ENCODE data around the gene SPRR1A.

The SPRR1A gene

GRCh38 chr1:152983743-152984142 is at the start of gene SPRR1A:
Gene SPRR1A, plus strand, starts transcription at chr1:152984081. Its CDS starts 1,150 bp downstream, at chr1:152985231.
- H3K27me3 ChIP-seq (ENCODE audit: control insufficient read depth, insufficient read depth, low read length) = no peaks in the 10 kb centered on the region
- no peak within 1 kb of the TSS for H3K4me3 ChIP-seq (ENCODE audit: low read depth, low read length)
- H3K27ac ChIP-seq = no peak within 1 kb of the TSS
- no peaks in the 10 kb centered on the region for H3K36me3 ChIP-seq (ENCODE audit: control insufficient read depth, insufficient read depth, low read length)
- no peaks in the 10 kb centered on the region for H3K4me1 ChIP-seq
- no peaks in the 10 kb centered on the region for H3K79me2 ChIP-seq
- H2AFZ ChIP-seq = no peak within 1 kb of the TSS
- H3K9ac ChIP-seq = no peak within 1 kb of the TSS
- H3K4me2 ChIP-seq (ENCODE audit: low read length) = no peak within 1 kb of the TSS
- H3K9me3 ChIP-seq (ENCODE audit: control insufficient read depth, low read length) = no peaks in the 10 kb centered on the region
- no peak for TF ChIP-seq CTCF (IDR thresholded peaks at IDR 0.05)

- Histone ChIP-seq H3K4me1 (no peaks in the 10 kb centered on the region), H3K27me3 (ENCODE audit: control insufficient read depth, insufficient read depth, low read length) (no peaks in the 10 kb centered on the region), H2AFZ (no peak overlapping the region), H3K9me3 (ENCODE audit: control insufficient read depth, low read length) (no peaks in the 10 kb centered on the region), H3K36me3 (ENCODE audit: control insufficient read depth, insufficient read depth, low read length) (no peaks in the 10 kb centered on the region), H3K9ac (no peak overlapping the region), H3K79me2 (no peaks in the 10 kb centered on the region), H3K4me3 (ENCODE audit: low read depth, low read length) (no peak overlapping the region), H3K4me2 (ENCODE audit: low read length) (no peak overlapping the region), H3K27ac (no peak overlapping the region)
- no peak for TF ChIP-seq CTCF (IDR thresholded peaks at IDR 0.05)
These were observed 43.3 kb upstream of the SPRR1A start for GRCh38 chr1:152940614-152941013.

GRCh38 chr1:152941037-152941711 is 42.7 kb upstream of the SPRR1A start:
- no peaks in the 10 kb centered on the region for H3K4me1 ChIP-seq
- no peaks in the 10 kb centered on the region for H3K9me3 ChIP-seq (ENCODE audit: control insufficient read depth, low read length)
- no peaks in the 10 kb centered on the region for H3K79me2 ChIP-seq
- no peak overlapping the region for H3K9ac ChIP-seq
- H3K4me2 ChIP-seq (ENCODE audit: low read length) = no peak overlapping the region
- H3K27me3 ChIP-seq (ENCODE audit: control insufficient read depth, insufficient read depth, low read length) = no peaks in the 10 kb centered on the region
- TF ChIP-seq CTCF (IDR thresholded peaks at IDR 0.05) = no peak
- H3K4me3 ChIP-seq (ENCODE audit: low read depth, low read length) = no peak overlapping the region
- no peaks in the 10 kb centered on the region for H3K36me3 ChIP-seq (ENCODE audit: control insufficient read depth, insufficient read depth, low read length)
- no peak overlapping the region for H2AFZ ChIP-seq
- H3K27ac ChIP-seq = no peak overlapping the region

- H3K9me3 ChIP-seq (ENCODE audit: control insufficient read depth, low read length) = no peaks in the 10 kb centered on the region
- no peaks in the 10 kb centered on the region for H3K4me1 ChIP-seq
- no peak overlapping the region for H2AFZ ChIP-seq
- no peaks in the 10 kb centered on the region for H3K36me3 ChIP-seq (ENCODE audit: control insufficient read depth, insufficient read depth, low read length)
- H3K4me3 ChIP-seq (ENCODE audit: low read depth, low read length) = no peak overlapping the region
- no peak overlapping the region for H3K9ac ChIP-seq
- no peak overlapping the region for H3K27ac ChIP-seq
- no peaks in the 10 kb centered on the region for H3K79me2 ChIP-seq
- TF ChIP-seq CTCF (IDR thresholded peaks at IDR 0.05) = no peak
- H3K27me3 ChIP-seq (ENCODE audit: control insufficient read depth, insufficient read depth, low read length) = no peaks in the 10 kb centered on the region
- no peak overlapping the region for H3K4me2 ChIP-seq (ENCODE audit: low read length)
These were observed 41.7 kb upstream of the SPRR1A start for GRCh38 chr1:152942161-152942560.

- Histone ChIP-seq H3K27me3 (ENCODE audit: control insufficient read depth, insufficient read depth, low read length) (no peaks in the 10 kb centered on the region), H3K36me3 (ENCODE audit: control insufficient read depth, insufficient read depth, low read length) (no peaks in the 10 kb centered on the region), H3K27ac (no peak overlapping the region), H3K79me2 (no peaks in the 10 kb centered on the region), H3K4me2 (ENCODE audit: low read length) (no peak overlapping the region), H3K4me3 (ENCODE audit: low read depth, low read length) (no peak overlapping the region), H2AFZ (no peak overlapping the region), H3K9ac (no peak overlapping the region), H3K9me3 (ENCODE audit: control insufficient read depth, low read length) (no peaks in the 10 kb centered on the region), H3K4me1 (no peaks in the 10 kb centered on the region)
- TF ChIP-seq CTCF (IDR thresholded peaks at IDR 0.05) = no peak
These were observed 37.6 kb upstream of the SPRR1A start for GRCh38 chr1:152946248-152946647.
